ENCODE data around the gene ZNF674. TPM values are rescaled to one million over a fixed set of nuclear protein-coding genes. Genes with fewer than 3 reads are reported as not detected.
A peak's percentile ranks its signal among the peaks of the same experiment; 100 is the strongest.
"Not testable (repeated sequence)": the region's sequence is repeated elsewhere in the genome, so short reads cannot be mapped to it uniquely, and the experiment has no call there.

ZNF674 gene
- total RNA-seq, 2 experiments from 2014 or later, result 3.2 to 4.1 TPM

DNA sequence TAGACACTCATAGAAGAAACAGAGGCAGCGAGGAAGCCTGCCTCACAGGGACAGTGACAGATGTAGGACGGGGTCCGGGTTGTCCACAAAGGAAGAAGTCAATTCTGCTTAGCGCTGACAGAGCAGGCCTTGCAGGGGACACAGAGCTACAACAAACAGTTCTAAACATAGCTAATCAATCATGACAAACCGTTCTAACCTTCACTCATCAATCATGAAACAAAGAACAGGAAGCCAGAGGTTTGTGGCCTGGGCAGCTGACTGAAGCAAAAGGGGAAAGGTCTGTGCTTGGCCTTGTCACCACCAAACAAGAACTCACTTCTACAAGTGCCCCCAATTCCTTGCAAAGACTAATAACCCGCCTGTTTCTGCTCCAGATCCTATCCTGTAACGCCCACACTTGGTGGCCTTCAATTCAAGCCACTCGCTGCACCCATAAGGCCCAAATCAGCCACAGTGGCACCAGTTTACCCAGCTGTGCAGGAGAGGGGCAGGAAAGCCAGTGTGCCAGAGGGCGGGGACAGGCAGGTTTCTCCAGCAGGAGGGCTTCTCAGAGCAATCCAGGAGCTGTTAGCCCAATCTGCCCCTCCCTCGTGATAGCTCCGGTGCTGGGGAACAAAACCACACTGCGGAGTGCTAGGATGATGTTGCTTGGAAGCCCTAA lies 15.3 kb downstream of the ZNF674 start:
- POLR2A ChIA-PET, result interaction anchor here (1.9 kb wide), 1 partner anchor 15 kb away, joined by 4 read pairs; no protein-coding TSS in a partner anchor
- H3K9me3 Mint-ChIP-seq (ENCODE audit: insufficient read depth); CTCF ChIA-PET; H3K27me3 Mint-ChIP-seq (ENCODE audit: low read depth); DNase-seq; H3K4me3 Mint-ChIP-seq; H3K4me1 Mint-ChIP-seq (ENCODE audit: low read depth); H3K27ac Mint-ChIP-seq; ATAC-seq: not testable (repeated sequence)
- H3K36me3 Mint-ChIP-seq (ENCODE audit: low read depth), result peaks cover 11% of the 10 kb centered on the region

DNA sequence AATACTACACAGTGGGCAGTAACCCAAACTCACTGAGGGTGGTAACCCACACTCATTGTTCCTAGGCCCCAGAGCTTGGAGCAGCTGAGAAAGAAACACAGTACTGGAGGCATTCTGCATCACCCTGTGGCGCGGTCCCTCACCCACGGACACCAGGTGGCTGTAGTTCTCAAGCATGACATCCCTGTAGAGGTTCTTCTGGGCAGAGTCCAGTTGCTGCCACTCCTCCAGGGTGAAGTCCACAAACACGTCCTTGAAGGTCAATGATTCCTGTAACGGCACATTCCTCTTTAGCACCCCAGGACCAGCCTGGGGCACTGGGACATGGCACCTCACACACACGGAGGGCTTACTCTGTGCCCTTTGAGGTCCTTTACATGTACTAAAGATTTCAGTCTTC lies 16.6 kb downstream of the ZNF674 start:
- DNase-seq; H3K4me3 Mint-ChIP-seq; ATAC-seq; CTCF ChIA-PET; H3K36me3 Mint-ChIP-seq (ENCODE audit: low read depth); H3K27me3 Mint-ChIP-seq (ENCODE audit: low read depth); H3K4me1 Mint-ChIP-seq (ENCODE audit: low read depth); H3K9me3 Mint-ChIP-seq (ENCODE audit: insufficient read depth); H3K27ac Mint-ChIP-seq: not testable (repeated sequence)
- POLR2A ChIA-PET, result interaction anchor here (1.9 kb wide), 1 partner anchor 16 kb away, joined by 4 read pairs; no protein-coding TSS in a partner anchor

DNA sequence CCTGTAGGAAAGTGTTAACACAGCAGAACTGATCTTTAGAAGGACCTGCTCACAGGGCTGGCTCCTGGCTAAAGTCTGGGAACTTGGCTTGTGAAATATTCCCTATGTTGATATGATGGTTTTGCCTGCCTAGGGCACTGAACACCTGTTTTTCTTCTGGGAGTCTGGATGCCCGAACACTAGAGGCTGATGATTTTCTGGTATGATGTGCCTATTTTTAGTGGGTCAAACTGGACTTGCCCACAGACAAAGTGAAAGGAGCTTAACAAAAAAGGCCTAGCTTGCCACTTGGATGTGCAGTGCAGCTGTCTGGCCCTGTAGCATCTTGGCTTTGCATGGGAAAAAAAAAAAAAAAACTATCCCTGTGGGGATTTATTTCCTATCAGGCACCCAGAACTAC lies 39.1 kb downstream of the ZNF674 start:
- no peak overlapping the region for H3K27ac Mint-ChIP-seq
- peaks cover 38% of the 10 kb centered on the region for H3K36me3 Mint-ChIP-seq (ENCODE audit: low read depth)
- CTCF ChIA-PET, result interaction anchor here (1.0 kb wide), 1 partner anchor 9 kb away, joined by 3 read pairs; no protein-coding TSS in a partner anchor
- H3K4me3 Mint-ChIP-seq, result no peak overlapping the region
- no peak for DNase-seq
- ATAC-seq, result no peak
- H3K27me3 Mint-ChIP-seq (ENCODE audit: low read depth), result no peaks in the 10 kb centered on the region
- POLR2A ChIA-PET, result no interaction called here
- no peaks in the 10 kb centered on the region for H3K4me1 Mint-ChIP-seq (ENCODE audit: low read depth)
- peaks cover 16% of the 10 kb centered on the region for H3K9me3 Mint-ChIP-seq (ENCODE audit: insufficient read depth)

DNA sequence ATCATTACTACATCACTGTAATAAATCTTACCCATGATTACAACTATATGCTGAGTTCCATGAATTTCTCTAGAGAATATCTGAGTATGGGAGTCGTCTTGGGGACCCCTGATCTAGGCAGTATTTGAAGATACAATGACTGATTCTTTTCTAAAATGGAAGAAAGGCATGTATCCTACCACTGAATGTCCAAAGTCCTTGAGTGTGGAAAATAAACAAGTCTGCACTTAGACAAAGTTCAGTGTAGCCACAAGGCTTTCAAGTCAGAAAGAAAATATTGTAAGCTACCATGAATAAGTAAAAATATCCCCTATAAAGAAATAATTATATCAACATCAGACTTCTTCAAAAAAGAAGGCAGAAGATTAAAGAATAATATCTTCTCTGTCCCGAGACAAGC lies 42.4 kb downstream of the ZNF674 start:
- Mint-ChIP-seq H3K27ac (no peak overlapping the region), H3K36me3 (ENCODE audit: low read depth) (peaks cover 40% of the 10 kb centered on the region), H3K4me1 (ENCODE audit: low read depth) (no peaks in the 10 kb centered on the region), H3K9me3 (ENCODE audit: insufficient read depth) (peaks cover 26% of the 10 kb centered on the region), H3K4me3 (no peak overlapping the region), H3K27me3 (ENCODE audit: low read depth) (no peaks in the 10 kb centered on the region)
- DNase-seq (no peak), ATAC-seq (no peak)
- ChIA-PET POLR2A (no interaction called here), CTCF (no interaction called here)

DNA sequence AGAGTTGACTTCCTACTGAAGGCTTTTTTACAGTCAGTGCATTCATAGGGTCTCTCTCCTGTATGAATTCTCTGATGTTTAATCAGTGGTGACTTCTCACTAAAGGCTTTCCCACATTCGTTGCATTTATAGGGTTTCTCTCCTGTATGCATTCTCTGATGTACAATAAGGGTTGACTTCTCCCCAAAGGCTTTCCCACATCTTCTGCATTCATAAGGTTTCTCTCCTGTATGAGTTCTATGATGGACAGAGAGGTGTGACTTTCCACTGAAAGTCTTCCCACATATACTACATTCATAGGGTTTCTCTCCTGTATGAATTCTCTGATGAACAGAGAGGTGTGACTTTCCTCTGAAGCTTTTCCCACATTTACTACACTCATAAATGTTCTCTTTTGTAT lies 45.2 kb downstream of the ZNF674 start:
- POLR2A ChIA-PET, result no interaction called here
- no peak overlapping the region for H3K4me3 Mint-ChIP-seq
- peaks cover 30% of the 10 kb centered on the region for H3K36me3 Mint-ChIP-seq (ENCODE audit: low read depth)
- H3K9me3 Mint-ChIP-seq (ENCODE audit: insufficient read depth), result peaks cover 34% of the 10 kb centered on the region
- H3K27ac Mint-ChIP-seq, result no peak overlapping the region
- H3K27me3 Mint-ChIP-seq (ENCODE audit: low read depth), result no peaks in the 10 kb centered on the region
- CTCF ChIA-PET, result no interaction called here
- DNase-seq (no peak), ATAC-seq (no peak)
- H3K4me1 Mint-ChIP-seq (ENCODE audit: low read depth), result no peaks in the 10 kb centered on the region

DNA sequence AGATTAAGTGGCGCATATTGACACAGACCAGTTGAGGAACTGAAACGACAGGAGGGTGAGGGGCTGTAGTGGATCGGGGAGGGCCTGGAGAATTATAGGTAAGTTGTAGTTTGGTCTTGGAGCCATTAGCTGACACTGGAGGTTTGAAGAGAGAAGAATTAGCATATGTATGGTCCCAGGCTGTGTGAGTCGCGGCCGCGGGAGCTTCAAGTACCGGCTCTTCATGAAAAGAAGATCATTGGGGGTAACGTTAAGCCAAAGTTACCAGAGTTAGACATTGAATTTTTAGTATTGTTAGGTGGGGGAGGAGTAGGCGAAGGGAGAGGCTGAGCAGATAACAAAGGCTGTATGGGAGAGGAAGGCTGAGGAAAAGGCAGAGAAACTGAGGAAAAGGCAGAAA lies 56.5 kb downstream of the ZNF674 start:
- Mint-ChIP-seq H3K9me3 (ENCODE audit: insufficient read depth) (peaks cover 12% of the 10 kb centered on the region), H3K4me1 (ENCODE audit: low read depth) (peaks cover 5% of the 10 kb centered on the region), H3K27ac (no peak overlapping the region), H3K27me3 (ENCODE audit: low read depth) (no peaks in the 10 kb centered on the region), H3K36me3 (ENCODE audit: low read depth) (peaks cover 49% of the 10 kb centered on the region), H3K4me3 (no peak overlapping the region)
- ATAC-seq, result no peak
- DNase-seq, result no peak
- CTCF ChIA-PET, result no interaction called here
- POLR2A ChIA-PET, result no interaction called here

DNA sequence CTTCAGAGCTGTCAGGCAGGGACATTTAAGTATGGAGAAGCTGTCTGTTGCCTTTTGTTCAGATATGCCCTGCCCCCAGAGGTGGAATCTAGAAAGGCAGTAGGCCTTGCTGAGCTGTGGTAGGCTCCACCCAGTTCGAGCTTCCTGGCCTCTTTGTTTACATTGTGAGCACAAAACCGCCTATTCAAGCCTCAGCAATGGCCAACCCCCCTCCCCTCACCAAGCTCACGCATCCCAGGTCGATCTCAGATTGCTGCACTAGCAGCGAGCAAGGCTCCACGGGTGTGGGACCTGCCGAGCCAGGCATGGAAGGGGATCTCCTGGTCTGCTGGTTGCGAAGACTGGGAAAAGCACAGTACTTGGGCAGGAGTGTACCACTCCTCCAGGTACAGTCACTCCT lies 59.3 kb downstream of the ZNF674 start:
- ATAC-seq, result no peak
- CTCF ChIA-PET, result no interaction called here
- peaks cover 12% of the 10 kb centered on the region for H3K9me3 Mint-ChIP-seq (ENCODE audit: insufficient read depth)

DNA sequence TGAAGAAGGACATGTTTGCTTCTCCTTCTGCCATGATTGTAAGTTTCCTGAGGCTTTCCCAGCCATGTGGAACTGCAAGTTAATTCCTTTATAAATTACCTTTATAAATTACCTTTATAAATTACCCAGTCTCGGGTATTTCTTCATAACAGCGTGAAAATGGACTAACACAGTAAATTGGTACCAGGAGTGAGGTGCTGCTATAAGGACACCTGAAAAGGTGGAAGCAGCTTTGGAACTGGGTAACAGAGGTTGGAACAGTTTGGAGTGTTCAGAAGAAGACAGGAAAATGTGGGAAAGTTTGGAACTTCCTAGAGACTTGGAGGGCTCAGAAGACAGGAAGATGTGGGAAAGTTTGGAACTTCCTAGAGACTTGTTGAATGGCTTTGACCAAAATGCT lies 66.6 kb downstream of the ZNF674 start:
- H3K9me3 Mint-ChIP-seq (ENCODE audit: insufficient read depth), result peaks cover 12% of the 10 kb centered on the region
- not testable (repeated sequence) for DNase-seq, ATAC-seq

More for the DNA sequence above, 59.3 kb downstream of the ZNF674 start:
- H3K4me1 Mint-ChIP-seq (ENCODE audit: low read depth), result peaks cover 5% of the 10 kb centered on the region
- no peaks in the 10 kb centered on the region for H3K27me3 Mint-ChIP-seq (ENCODE audit: low read depth)
- POLR2A ChIA-PET, result no interaction called here
- H3K36me3 Mint-ChIP-seq (ENCODE audit: low read depth), result peaks cover 57% of the 10 kb centered on the region
- H3K27ac Mint-ChIP-seq, result no peak overlapping the region
- no peak for DNase-seq
- H3K4me3 Mint-ChIP-seq, result no peak overlapping the region

DNA sequence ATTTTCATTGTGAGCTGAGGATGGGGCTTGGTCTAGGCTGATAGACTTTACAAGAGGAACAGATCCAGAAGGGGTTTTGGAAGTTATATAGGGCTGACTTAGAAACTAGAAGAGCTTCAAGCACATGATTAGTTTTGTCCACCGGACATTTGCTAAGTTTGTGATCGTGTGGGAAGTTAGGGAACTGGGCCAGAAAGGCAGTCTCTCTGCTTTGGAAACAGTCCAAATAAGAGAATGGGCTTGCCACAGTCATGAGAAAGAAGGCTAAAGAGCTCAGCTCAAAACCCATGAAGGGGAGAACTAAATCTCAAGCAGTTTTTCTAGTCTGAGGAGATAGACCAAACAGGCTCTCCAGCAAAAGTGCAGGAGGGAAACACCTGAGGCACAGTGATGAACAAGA lies 67.8 kb downstream of the ZNF674 start:
- no peak overlapping the region for H3K4me3 Mint-ChIP-seq
- CTCF ChIA-PET, result no interaction called here
- H3K36me3 Mint-ChIP-seq (ENCODE audit: low read depth), result peaks cover 39% of the 10 kb centered on the region
- H3K27me3 Mint-ChIP-seq (ENCODE audit: low read depth), result no peaks in the 10 kb centered on the region
- H3K27ac Mint-ChIP-seq, result no peak overlapping the region
- H3K9me3 Mint-ChIP-seq (ENCODE audit: insufficient read depth), result peaks cover 12% of the 10 kb centered on the region
- ATAC-seq, result no peak
- POLR2A ChIA-PET, result interaction anchor here (0.6 kb wide), 2 partner anchors 20 to 437 kb away, joined by 3 to 4 read pairs; no protein-coding TSS in a partner anchor
- H3K4me1 Mint-ChIP-seq (ENCODE audit: low read depth), result no peaks in the 10 kb centered on the region
- DNase-seq, result no peak

More for the DNA sequence above, 66.6 kb downstream of the ZNF674 start:
- H3K27ac Mint-ChIP-seq; H3K4me1 Mint-ChIP-seq (ENCODE audit: low read depth); H3K27me3 Mint-ChIP-seq (ENCODE audit: low read depth); POLR2A ChIA-PET; CTCF ChIA-PET; H3K4me3 Mint-ChIP-seq: not testable (repeated sequence)
- H3K36me3 Mint-ChIP-seq (ENCODE audit: low read depth), result peaks cover 38% of the 10 kb centered on the region

DNA sequence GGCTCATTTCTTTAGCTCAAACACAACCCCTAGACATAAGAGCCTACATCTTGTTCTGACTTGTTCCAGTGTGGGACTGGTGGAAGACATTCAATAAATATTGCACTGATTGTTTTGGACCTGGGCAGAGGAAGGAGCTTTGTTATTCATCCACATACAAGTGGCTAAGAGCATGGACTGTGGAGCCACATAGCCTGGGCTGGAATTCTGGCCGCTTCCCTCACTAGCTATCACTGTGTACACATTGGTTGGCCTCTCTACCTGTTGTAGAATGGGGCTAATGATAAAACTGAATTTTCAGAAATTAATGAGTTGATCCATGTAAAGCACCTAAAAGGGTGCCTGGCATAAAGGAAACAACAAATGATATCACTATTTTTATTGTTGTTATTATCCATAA lies 80.0 kb downstream of the ZNF674 start:
- peaks cover 25% of the 10 kb centered on the region for H3K4me1 Mint-ChIP-seq (ENCODE audit: low read depth)
- no peak for DNase-seq
- H3K27me3 Mint-ChIP-seq (ENCODE audit: low read depth), result no peaks in the 10 kb centered on the region
- H3K4me3 Mint-ChIP-seq, result no peak overlapping the region
- peaks cover 5% of the 10 kb centered on the region for H3K9me3 Mint-ChIP-seq (ENCODE audit: insufficient read depth)
- ChIA-PET CTCF (interaction anchor here (0.7 kb wide), 1 partner anchor 58 kb away, joined by 3 read pairs; no protein-coding TSS in a partner anchor), POLR2A (no interaction called here)
- H3K27ac Mint-ChIP-seq, result no peak overlapping the region
- ATAC-seq, result no peak
- H3K36me3 Mint-ChIP-seq (ENCODE audit: low read depth), result peaks cover 61% of the 10 kb centered on the region

DNA sequence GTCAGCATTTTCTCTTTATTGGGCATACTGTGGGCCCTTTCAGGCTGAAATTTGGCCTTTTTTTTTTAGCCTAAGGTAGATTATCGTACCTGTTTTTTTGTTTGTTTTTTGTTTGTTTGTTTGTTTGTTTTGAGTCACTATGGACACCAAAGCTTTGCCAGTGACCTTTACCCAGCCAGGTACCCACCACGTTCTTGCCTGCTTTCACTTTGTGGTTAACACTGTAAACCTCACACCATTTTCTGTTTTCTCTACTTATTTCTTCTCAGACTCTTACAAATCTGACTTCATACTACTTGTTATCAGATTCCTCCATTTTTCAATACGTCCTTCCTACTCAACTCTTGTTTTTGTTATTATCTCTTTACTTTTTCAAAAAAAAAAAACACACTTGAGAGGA lies 81.5 kb downstream of the ZNF674 start:
- ATAC-seq (peak; percentile 33), DNase-seq (no peak)
- CTCF ChIA-PET, result no interaction called here
- Mint-ChIP-seq H3K4me3 (no peak overlapping the region), H3K36me3 (ENCODE audit: low read depth) (peaks cover 50% of the 10 kb centered on the region), H3K27me3 (ENCODE audit: low read depth) (no peaks in the 10 kb centered on the region), H3K9me3 (ENCODE audit: insufficient read depth) (peaks cover 5% of the 10 kb centered on the region), H3K4me1 (ENCODE audit: low read depth) (peaks cover 27% of the 10 kb centered on the region), H3K27ac (peak overlapping the region; percentile 34)
- POLR2A ChIA-PET, result interaction anchor here (0.7 kb wide), 1 partner anchor 11 kb away, joined by 3 read pairs; no protein-coding TSS in a partner anchor

DNA sequence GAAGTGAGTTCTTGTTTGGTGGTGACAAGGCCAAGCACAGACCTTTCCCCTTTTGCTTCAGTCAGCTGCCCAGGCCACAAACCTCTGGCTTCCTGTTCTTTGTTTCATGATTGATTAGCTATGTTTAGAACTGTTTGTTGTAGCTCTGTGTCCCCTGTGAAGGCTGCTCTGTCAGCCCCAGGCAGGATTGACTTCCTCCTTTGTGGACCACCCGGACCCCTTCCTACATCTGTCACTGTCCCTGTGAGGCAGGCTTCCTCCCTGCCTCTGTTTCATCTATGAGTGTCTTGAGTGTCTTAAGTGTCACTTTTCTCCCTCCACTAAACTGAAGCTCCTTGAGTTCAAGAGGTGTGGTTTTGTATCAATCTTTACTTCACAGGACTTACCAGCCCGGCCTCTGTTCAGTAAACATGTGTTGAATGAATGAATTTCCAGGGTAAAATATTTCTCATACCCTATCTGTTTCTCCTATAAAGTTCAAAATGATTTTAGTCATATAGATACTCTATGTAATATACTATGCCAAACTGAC lies 83.5 kb downstream of the ZNF674 start:
- DNase-seq (peak; percentile 29), ATAC-seq (peak; percentile 76)
- H3K4me3 Mint-ChIP-seq, result no peak overlapping the region
- peaks cover 41% of the 10 kb centered on the region for H3K36me3 Mint-ChIP-seq (ENCODE audit: low read depth)
- H3K27me3 Mint-ChIP-seq (ENCODE audit: low read depth), result no peaks in the 10 kb centered on the region
- POLR2A ChIA-PET, result interaction anchor here (0.5 kb wide), 1 partner anchor 615 kb away, joined by 5 read pairs; no protein-coding TSS in a partner anchor
- CTCF ChIA-PET, result interaction anchor here (1.2 kb wide), 1 partner anchor 83 kb away, joined by 3 read pairs; no protein-coding TSS in a partner anchor
- H3K4me1 Mint-ChIP-seq (ENCODE audit: low read depth), result peaks cover 27% of the 10 kb centered on the region
- H3K27ac Mint-ChIP-seq, result peak overlapping the region; percentile 79
- H3K9me3 Mint-ChIP-seq (ENCODE audit: insufficient read depth), result no peaks in the 10 kb centered on the region
